ENCODE measurements around the gene LARP4B.

DNA sequence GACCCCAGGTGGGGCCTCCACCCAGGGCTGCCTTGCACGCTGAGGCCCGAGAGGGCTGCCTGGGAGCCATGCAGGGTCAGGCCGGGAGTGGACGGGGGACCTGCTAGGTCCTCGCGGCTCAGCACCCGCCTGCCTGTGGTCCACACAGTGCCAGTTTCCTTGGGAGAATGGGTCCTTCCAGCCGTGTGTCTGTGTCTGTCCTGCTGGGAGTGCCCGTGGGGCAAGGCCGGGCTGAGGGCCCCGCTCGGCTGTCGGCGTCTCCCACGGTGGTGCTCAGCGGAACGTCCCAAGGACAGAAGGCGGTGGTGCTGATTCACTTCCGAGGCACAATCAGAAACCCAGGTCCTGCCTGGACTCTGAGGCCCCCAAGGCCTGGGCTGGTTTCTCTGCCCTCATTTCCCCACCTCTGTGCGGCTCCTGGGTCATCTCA is 33.5 kb upstream of the LARP4B start:
- TF ChIP-seq, protein P1, sequence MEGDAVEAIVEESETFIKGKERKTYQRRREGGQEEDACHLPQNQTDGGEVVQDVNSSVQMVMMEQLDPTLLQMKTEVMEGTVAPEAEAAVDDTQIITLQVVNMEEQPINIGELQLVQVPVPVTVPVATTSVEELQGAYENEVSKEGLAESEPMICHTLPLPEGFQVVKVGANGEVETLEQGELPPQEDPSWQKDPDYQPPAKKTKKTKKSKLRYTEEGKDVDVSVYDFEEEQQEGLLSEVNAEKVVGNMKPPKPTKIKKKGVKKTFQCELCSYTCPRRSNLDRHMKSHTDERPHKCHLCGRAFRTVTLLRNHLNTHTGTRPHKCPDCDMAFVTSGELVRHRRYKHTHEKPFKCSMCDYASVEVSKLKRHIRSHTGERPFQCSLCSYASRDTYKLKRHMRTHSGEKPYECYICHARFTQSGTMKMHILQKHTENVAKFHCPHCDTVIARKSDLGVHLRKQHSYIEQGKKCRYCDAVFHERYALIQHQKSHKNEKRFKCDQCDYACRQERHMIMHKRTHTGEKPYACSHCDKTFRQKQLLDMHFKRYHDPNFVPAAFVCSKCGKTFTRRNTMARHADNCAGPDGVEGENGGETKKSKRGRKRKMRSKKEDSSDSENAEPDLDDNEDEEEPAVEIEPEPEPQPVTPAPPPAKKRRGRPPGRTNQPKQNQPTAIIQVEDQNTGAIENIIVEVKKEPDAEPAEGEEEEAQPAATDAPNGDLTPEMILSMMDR (IDR thresholded peaks at IDR 0.05): no peak
- no peak for TF ChIP-seq POLR2A (IDR thresholded peaks at IDR 0.05)
